Left renal pelvis (tissue), 4 donors: Measurements from ENCODE around the gene GNG2. TPM values are rescaled to one million over a fixed set of nuclear protein-coding genes. Genes with fewer than 3 reads are reported as not detected.

ENCODE experiments used
- DNase-seq, 4 donors: peaks; one replicate each; pipeline ENCODE4 v3.0.0-alpha.2; 2013; ENCODE audit warnings: low read depth in 4 of 4, low spot score in 3 of 4
- polyA plus RNA-seq, 4 donors: library from polyadenylated mRNA; unstranded; fragments of 120-200 nt; gene quantifications; one replicate each; pipeline ENCODE4 v1.2.1, GENCODE V29; 2013; ENCODE audit not compliant: insufficient read length in 4 of 4

The GNG2 gene
- polyA plus RNA-seq, result 100 to 1,000 TPM in 1 of 4 donors, 10 to 100 TPM in 3; 63.7 to 104 (median 75.8) TPM

- DNase-seq, result peak in 1 of 4 donors; percentile 54
Observed at GRCh38 chr14:51860164-51860824, at the start of gene GNG2. Gene GNG2, plus strand, starts transcription at chr14:51860612. Its CDS starts 90,067 bp downstream, at chr14:51950679.

- no peak for DNase-seq
Observed at GRCh38 chr14:51811706-51812105, 48.7 kb upstream of the GNG2 start.

GRCh38 chr14:51816031-51816430 is 44.4 kb upstream of the GNG2 start:
- DNase-seq, result no peak

GRCh38 chr14:51817326-51817725 is 43.1 kb upstream of the GNG2 start:
- no peak for DNase-seq

- no peak for DNase-seq
Observed at GRCh38 chr14:51818748-51819380, 41.5 kb upstream of the GNG2 start.

GRCh38 chr14:51821822-51822221 is 38.6 kb upstream of the GNG2 start:
- DNase-seq, result no peak

- DNase-seq, result no peak
Observed at GRCh38 chr14:51822499-51822898, 37.9 kb upstream of the GNG2 start.

GRCh38 chr14:51823706-51824105 is 36.7 kb upstream of the GNG2 start:
- no peak for DNase-seq

- no peak for DNase-seq
Observed at GRCh38 chr14:51824191-51824590, 36.2 kb upstream of the GNG2 start.

- no peak for DNase-seq
Observed at GRCh38 chr14:51825926-51826325, 34.5 kb upstream of the GNG2 start.

GRCh38 chr14:51828017-51828797 is 32.2 kb upstream of the GNG2 start:
- DNase-seq, result no peak

- DNase-seq, result no peak
Observed at GRCh38 chr14:51834240-51834639, 26.2 kb upstream of the GNG2 start.

GRCh38 chr14:51836417-51836816 is 24.0 kb upstream of the GNG2 start:
- no peak for DNase-seq

GRCh38 chr14:51844081-51844881 is 16.1 kb upstream of the GNG2 start:
- no peak for DNase-seq

- DNase-seq, result no peak
Observed at GRCh38 chr14:51845811-51846210, 14.6 kb upstream of the GNG2 start.

GRCh38 chr14:51846631-51847488 is 13.6 kb upstream of the GNG2 start:
- no peak for DNase-seq

- no peak for DNase-seq
Observed at GRCh38 chr14:51847489-51847796, 13.0 kb upstream of the GNG2 start.

GRCh38 chr14:51848120-51848519 is 12.3 kb upstream of the GNG2 start:
- DNase-seq, result no peak

GRCh38 chr14:51849097-51849496 is 11.3 kb upstream of the GNG2 start:
- no peak for DNase-seq

GRCh38 chr14:51850651-51851050 is 9.8 kb upstream of the GNG2 start:
- no peak for DNase-seq
